Measurements from ENCODE around the gene C2orf42. TPM values are rescaled to one million over a fixed set of nuclear protein-coding genes. Genes with fewer than 3 reads are reported as not detected.
"Not testable (repeated sequence)": the region's sequence is repeated elsewhere in the genome, so short reads cannot be mapped to it uniquely, and the experiment has no call there.

Gene C2orf42
- total RNA-seq, 2 experiments from 2014 or later: 30.9 to 33.8 TPM

GRCh38 chr2:70102323-70102905 is 88.4 kb downstream of the C2orf42 start:
- ATAC-seq (ENCODE audit: low read depth); DNase-seq; H3K9me3 Mint-ChIP-seq; H3K36me3 Mint-ChIP-seq; H3K27me3 Mint-ChIP-seq: not testable (repeated sequence)
- Mint-ChIP-seq H3K27ac (peak overlapping the region; percentile 70), H3K4me1 (peaks cover 35% of the 10 kb centered on the region), H3K4me3 (peak overlapping the region; percentile 16)
- POLR2A ChIA-PET: interaction anchor here (0.6 to 9.3 kb wide), 2 partner anchors 12 to 33 kb away, joined by 4 to 262 read pairs; partner anchors contain the start of gene PCBP1

GRCh38 chr2:70101686-70102085 is 89.1 kb downstream of the C2orf42 start:
- H3K4me1 Mint-ChIP-seq: peaks cover 29% of the 10 kb centered on the region

GRCh38 chr2:70101174-70101573 is 89.6 kb downstream of the C2orf42 start:
- Mint-ChIP-seq H3K36me3 (peaks cover 2% of the 10 kb centered on the region), H3K4me1 (peaks cover 29% of the 10 kb centered on the region), H3K27me3 (no peaks in the 10 kb centered on the region), H3K4me3 (no peak overlapping the region), H3K27ac (no peak overlapping the region), H3K9me3 (no peaks in the 10 kb centered on the region)
- DNase-seq (no peak), ATAC-seq (ENCODE audit: low read depth) (no peak)
- POLR2A ChIA-PET: no interaction called here

More at GRCh38 chr2:70101686-70102085, 89.1 kb downstream of the C2orf42 start:
- not testable (repeated sequence) for H3K4me3 Mint-ChIP-seq; H3K27me3 Mint-ChIP-seq; H3K27ac Mint-ChIP-seq; ATAC-seq (ENCODE audit: low read depth); H3K9me3 Mint-ChIP-seq; DNase-seq; H3K36me3 Mint-ChIP-seq
- POLR2A ChIA-PET: interaction anchor here (0.6 kb wide), 1 partner anchor 34 kb away, joined by 4 read pairs; no protein-coding TSS in a partner anchor

Other genes starting within 250 kb of the C2orf42 start
- gene ASPRV1, start 229.4 kb downstream of the C2orf42 start, total RNA-seq: 1 to 10 TPM; 1.2 TPM
- 100 to 1,000 TPM; 459 to 467 TPM for gene PCBP1, start 103.5 kb downstream of the C2orf42 start, total RNA-seq
- 100 to 1,000 TPM; 160 TPM for gene TIA1, start 57.6 kb upstream of the C2orf42 start, total RNA-seq
- 10 to 100 TPM; 20.3 to 24.2 TPM for gene PCYOX1, start 67.1 kb upstream of the C2orf42 start, total RNA-seq
- gene SNRPG, start 102.7 kb upstream of the C2orf42 start, total RNA-seq: 100 to 1,000 TPM; 233 to 255 TPM
- gene FAM136A, start 111.0 kb upstream of the C2orf42 start, total RNA-seq: 10 to 100 TPM; 34.8 to 36.3 TPM

Measured in activated naive CD8-positive, alpha-beta T cell treated with anti-CD3 and anti-CD28 coated beads, Interleukin-2, amount 10 ng/mL, durations not matched to agents 7 days and 5 days (primary cell).